B cell (primary cell): Measurements from ENCODE around the gene CACNG6.

ENCODE experiments used
- CTCF ChIP-seq: fragments of 200-600 bp; IDR thresholded peaks from one replicate; pipeline ENCODE4 v1.8.0; 2022; ENCODE audit warnings: antibody characterized with exemption, mild to moderate bottlenecking
- EZH2 ChIP-seq: IDR thresholded peaks from 2 replicates; pipeline ENCODE4 v1.6.1; 2012; ENCODE audit warnings: borderline replicate concordance, low read depth, mild to moderate bottlenecking, moderate library complexity, low read length; ENCODE audit not compliant: insufficient read depth, poor library complexity, severe bottlenecking

- TF ChIP-seq CTCF (no peak), EZH2 (no peak)
These were observed 8.3 kb downstream of the CACNG6 start for GRCh38 chr19:53999694-54000093.
